Right lobe of liver (tissue), 4 donors: ENCODE measurements around the gene BEAN1.

ENCODE experiments used
- CTCF ChIP-seq, 4 donors: fragments of 200-600 bp in 3 of 4; fragments of 450-650 bp in 1 of 4; IDR thresholded peaks; one replicate each; pipeline versions ENCODE4 v1.5.1 to v1.8.0; 2016 to 2022; ENCODE audit warnings: antibody characterized with exemption in 4 of 4, mild to moderate bottlenecking in 2 of 4
- POLR2A ChIP-seq: fragments of 450-650 bp; IDR thresholded peaks from one replicate; pipeline ENCODE4 v1.6.1; 2017; ENCODE audit warnings: antibody characterized with exemption, mild to moderate bottlenecking
- donor health status: DM: no; HTN: no; CAD: no.
- donor health status: DM: no; HTN: no; CAD: no.
- donor health status: DM: no; HTN: yes; CAD: no.

DNA sequence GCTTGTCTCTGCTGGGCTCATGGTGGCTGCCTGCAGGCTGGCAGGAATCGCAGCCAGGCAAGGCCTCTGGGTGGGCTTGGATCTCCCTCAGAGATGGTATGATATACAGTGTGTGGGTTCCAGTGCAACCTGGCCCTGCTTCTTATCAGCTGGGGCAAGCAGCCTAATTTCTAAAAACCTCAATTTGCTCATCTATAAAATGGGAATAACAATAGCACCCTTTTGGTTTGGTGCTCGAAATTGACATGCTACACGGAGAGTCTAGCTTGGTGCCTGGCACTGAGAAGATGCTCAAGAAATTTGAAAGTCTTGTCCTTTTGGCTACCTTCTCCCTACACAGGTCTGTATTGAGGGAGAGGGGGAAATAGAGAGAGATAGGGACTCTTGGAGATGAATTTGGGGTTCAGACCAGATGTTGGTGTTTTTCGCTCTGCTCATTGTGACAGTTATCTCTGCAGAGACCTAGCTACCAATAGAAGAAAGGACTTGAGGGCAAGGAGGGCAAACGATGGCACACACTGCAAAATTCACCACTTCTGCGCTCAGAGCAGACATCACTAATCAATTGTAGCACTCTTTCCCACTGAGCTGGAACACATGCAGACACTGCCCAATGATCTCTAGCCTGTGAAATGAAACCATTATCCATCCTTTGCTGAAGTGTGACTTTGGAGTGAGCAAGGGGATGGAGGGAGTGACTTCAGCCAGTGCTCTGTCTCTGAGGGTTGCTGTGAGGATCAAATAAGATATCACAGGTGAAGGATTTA lies 15.6 kb downstream of the BEAN1 start:
- TF ChIP-seq CTCF (IDR thresholded peaks at IDR 0.05) = no peak
- no peak for TF ChIP-seq POLR2A
